MM.1S (cell line): Measurements from ENCODE around the gene BTBD16.

ENCODE experiments used
- DNase-seq: peaks from one replicate; pipeline ENCODE4 v3.0.0-alpha.2; 2015
- H2AFZ ChIP-seq: fragments of 300-600 bp; sonication (generic); 2 replicates; pipeline ENCODE4 v1.6.0; 2016; ENCODE audit warnings: antibody characterized with exemption, low read length
- H3F3A ChIP-seq: fragments of 300-600 bp; sonication (generic); 2 replicates; pipeline ENCODE4 v1.6.1; 2016; ENCODE audit warnings: mild to moderate bottlenecking, antibody characterized with exemption, low read length, moderate library complexity, mixed read lengths; ENCODE audit not compliant: insufficient read depth
- H3K27ac ChIP-seq: fragments of 300-600 bp; sonication (generic); 2 replicates; pipeline ENCODE4 v1.5.1; 2016; ENCODE audit warnings: mild to moderate bottlenecking, low read length
- H3K27me3 ChIP-seq: fragments of 300-600 bp; sonication (generic); replicated peaks from 2 replicates; pipeline ENCODE4 v1.6.0; 2016; ENCODE audit warnings: low read length; ENCODE audit not compliant: insufficient read depth
- H3K36me3 ChIP-seq: fragments of 300-600 bp; sonication (generic); replicated peaks from 2 replicates; pipeline ENCODE4 v1.6.1; 2016; ENCODE audit warnings: mild to moderate bottlenecking, low read length, mixed read lengths; ENCODE audit not compliant: insufficient read depth
- H3K4me1 ChIP-seq: fragments of 300-600 bp; sonication (generic); 2 replicates; pipeline ENCODE4 v1.6.1; 2016; ENCODE audit warnings: low read length, mixed read lengths
- H3K4me2 ChIP-seq: fragments of 300-600 bp; sonication (generic); 2 replicates; pipeline ENCODE4 v1.6.0; 2016; ENCODE audit warnings: low read depth, low read length
- H3K4me3 ChIP-seq: fragments of 300-600 bp; sonication (generic); 2 replicates; pipeline ENCODE4 v1.5.1; 2016; ENCODE audit warnings: low read length, mixed read lengths
- H3K79me2 ChIP-seq: fragments of 300-600 bp; sonication (generic); 2 replicates; pipeline ENCODE4 v1.6.1; 2016; ENCODE audit warnings: mixed run types, low read length, mixed read lengths
- H3K9ac ChIP-seq: fragments of 300-600 bp; sonication (generic); 2 replicates; pipeline ENCODE4 v1.6.1; 2016; ENCODE audit warnings: low read length, mixed read lengths
- H3K9me2 ChIP-seq: fragments of 300-600 bp; sonication (generic); replicated peaks from 2 replicates; pipeline ENCODE4 v1.6.1; 2016; ENCODE audit warnings: mild to moderate bottlenecking, low read length, mixed read lengths; ENCODE audit not compliant: insufficient read depth
- H3K9me3 ChIP-seq: fragments of 300-600 bp; sonication (generic); replicated peaks from 2 replicates; pipeline ENCODE4 v1.6.1; 2016; ENCODE audit warnings: mild to moderate bottlenecking, low read length, mixed read lengths; ENCODE audit not compliant: insufficient read depth
- H4K20me1 ChIP-seq: fragments of 300-600 bp; sonication (generic); 2 replicates; pipeline ENCODE4 v1.6.1; 2016; ENCODE audit warnings: mild to moderate bottlenecking, low read length, moderate library complexity, mixed read lengths; ENCODE audit not compliant: insufficient read depth
- CTCF ChIP-seq: fragments of 300-600 bp; sonication (generic); IDR thresholded peaks from 2 replicates; pipeline ENCODE4 v1.5.1; 2016; ENCODE audit warnings: antibody characterized with exemption, low read length, mixed read lengths
- EZH2 ChIP-seq: fragments of 300-600 bp; sonication (generic); optimal IDR thresholded peaks from 2 replicates; pipeline ENCODE3; 2017; ENCODE audit warnings: low read depth, mild to moderate bottlenecking, antibody characterized with exemption, low read length, mixed read lengths
- EZH2phosphoT487 ChIP-seq: fragments of 300-600 bp; sonication (generic); IDR thresholded peaks from 2 replicates; pipeline ENCODE4 v1.6.1; 2018; ENCODE audit warnings: antibody characterized with exemption, low read length

BTBD16 gene

GRCh38 chr10:122306282-122306681 is 35.2 kb downstream of the BTBD16 start:
- no peaks in the 10 kb centered on the region for H4K20me1 ChIP-seq
- no peak overlapping the region for H3K4me2 ChIP-seq
- H3K27ac ChIP-seq, result no peak overlapping the region
- no peak overlapping the region for H2AFZ ChIP-seq
- no peak for DNase-seq
- H3K36me3 ChIP-seq, result no peaks in the 10 kb centered on the region
- H3K9me2 ChIP-seq, result no peaks in the 10 kb centered on the region
- no peaks in the 10 kb centered on the region for H3K9me3 ChIP-seq
- TF ChIP-seq CTCF (no peak), EZH2 (no peak), EZH2phosphoT487 (no peak)
- H3K4me1 ChIP-seq, result no peaks in the 10 kb centered on the region
- H3K79me2 ChIP-seq, result no peaks in the 10 kb centered on the region
- H3F3A ChIP-seq, result no peaks in the 10 kb centered on the region
- H3K4me3 ChIP-seq, result no peak overlapping the region
- no peaks in the 10 kb centered on the region for H3K27me3 ChIP-seq
- no peak overlapping the region for H3K9ac ChIP-seq

DNA sequence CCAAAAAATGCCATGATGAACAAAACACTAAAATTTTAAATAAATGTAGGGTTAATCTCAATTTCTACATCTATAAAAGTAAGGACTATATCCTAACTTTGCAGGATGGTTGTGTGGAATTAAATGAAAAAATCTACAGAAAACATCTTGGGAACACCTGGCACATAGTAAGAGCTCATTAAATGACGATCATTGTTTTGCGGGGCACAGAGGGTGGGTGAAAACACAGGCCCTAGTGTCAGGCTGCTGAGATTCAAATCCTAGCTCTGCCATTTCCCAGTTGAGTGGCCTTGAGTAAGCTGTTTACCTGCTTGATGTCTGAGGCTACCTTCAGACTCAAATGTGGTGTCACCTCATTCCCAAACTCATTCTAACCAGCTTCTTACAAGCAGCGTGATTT is 35.6 kb downstream of the BTBD16 start:
- H3K27me3 ChIP-seq, result no peaks in the 10 kb centered on the region
- no peak overlapping the region for H3K4me3 ChIP-seq
- H3K9me3 ChIP-seq, result no peaks in the 10 kb centered on the region
- H3K4me1 ChIP-seq, result no peaks in the 10 kb centered on the region
- H3F3A ChIP-seq, result no peaks in the 10 kb centered on the region
- H4K20me1 ChIP-seq, result no peaks in the 10 kb centered on the region
- no peak for TF ChIP-seq CTCF
- no peak for TF ChIP-seq EZH2phosphoT487
- no peak for TF ChIP-seq EZH2
- no peak overlapping the region for H2AFZ ChIP-seq
- no peak for DNase-seq
- H3K36me3 ChIP-seq, result no peaks in the 10 kb centered on the region
- no peaks in the 10 kb centered on the region for H3K79me2 ChIP-seq
- no peaks in the 10 kb centered on the region for H3K9me2 ChIP-seq
- H3K4me2 ChIP-seq, result no peak overlapping the region
- H3K9ac ChIP-seq, result no peak overlapping the region
- no peak overlapping the region for H3K27ac ChIP-seq

- no peaks in the 10 kb centered on the region for H3K27me3 ChIP-seq
- no peak overlapping the region for H3K4me3 ChIP-seq
- no peak overlapping the region for H3K4me2 ChIP-seq
- H3K4me1 ChIP-seq, result no peaks in the 10 kb centered on the region
- no peaks in the 10 kb centered on the region for H3K36me3 ChIP-seq
- no peaks in the 10 kb centered on the region for H3K9me2 ChIP-seq
- H2AFZ ChIP-seq, result no peak overlapping the region
- H3K79me2 ChIP-seq, result no peaks in the 10 kb centered on the region
- DNase-seq, result no peak
- H3F3A ChIP-seq, result no peaks in the 10 kb centered on the region
- no peaks in the 10 kb centered on the region for H3K9me3 ChIP-seq
- TF ChIP-seq CTCF (no peak), EZH2 (no peak), EZH2phosphoT487 (no peak)
- H3K27ac ChIP-seq, result no peak overlapping the region
- no peaks in the 10 kb centered on the region for H4K20me1 ChIP-seq
- no peak overlapping the region for H3K9ac ChIP-seq
Measured at GRCh38 chr10:122307669-122308416, 36.7 kb downstream of the BTBD16 start.
